HG03565 (cell line): ENCODE measurements around the gene HAND2.

Experiments
- ATAC-seq: cut with Tn5 transposase; IDR thresholded peaks from one replicate; pipeline ENCODE4 v1.9.1; 2021; ENCODE audit warnings: mild to moderate bottlenecking, moderate library complexity; ENCODE audit not compliant: unreplicated experiment

The HAND2 gene

GRCh38 chr4:173521467-173522159 lies 8.4 kb downstream of the HAND2 start:
- no peak for ATAC-seq

GRCh38 chr4:173520921-173521466 lies 9.0 kb downstream of the HAND2 start:
- no peak for ATAC-seq

GRCh38 chr4:173519111-173520101 lies 10.6 kb downstream of the HAND2 start:
- no peak for ATAC-seq

- no peak for ATAC-seq
These were observed 11.5 kb downstream of the HAND2 start for GRCh38 chr4:173518425-173519102.

- no peak for ATAC-seq
These were observed 12.1 kb downstream of the HAND2 start for GRCh38 chr4:173517781-173518424.

GRCh38 chr4:173516621-173517524 lies 13.2 kb downstream of the HAND2 start:
- no peak for ATAC-seq

GRCh38 chr4:173515458-173515857 lies 14.6 kb downstream of the HAND2 start:
- ATAC-seq = no peak

- ATAC-seq = no peak
These were observed 15.3 kb downstream of the HAND2 start for GRCh38 chr4:173514641-173515217.

- ATAC-seq = no peak
These were observed 16.4 kb downstream of the HAND2 start for GRCh38 chr4:173513651-173514050.

GRCh38 chr4:173511787-173512361 lies 18.2 kb downstream of the HAND2 start:
- ATAC-seq = no peak

- peak; percentile 27 for ATAC-seq
These were observed 20.7 kb downstream of the HAND2 start for GRCh38 chr4:173509036-173510001.

- ATAC-seq = no peak
These were observed 21.5 kb downstream of the HAND2 start for GRCh38 chr4:173508386-173509035.

- ATAC-seq = no peak
These were observed 22.3 kb downstream of the HAND2 start for GRCh38 chr4:173507471-173508385.

GRCh38 chr4:173506597-173507211 lies 23.3 kb downstream of the HAND2 start:
- peak; percentile 3 for ATAC-seq

GRCh38 chr4:173505924-173506518 lies 24.0 kb downstream of the HAND2 start:
- peak; percentile 72 for ATAC-seq
